HEK293T (cell line): Measurements from ENCODE around the gene MB.

ENCODE experiments used
- BHLHE40 ChIP-seq: fragments of 450-650 bp; IDR thresholded peaks from 2 replicates; pipeline ENCODE4 v1.6.1; 2016; ENCODE audit warnings: mild to moderate bottlenecking, moderate library complexity, borderline replicate concordance
- CTBP1 ChIP-seq: fragments of 450-650 bp; IDR thresholded peaks from 2 replicates; pipeline ENCODE4 v1.6.1; 2016; ENCODE audit warnings: borderline replicate concordance
- ELF4 ChIP-seq: fragments of 450-650 bp; IDR thresholded peaks from 2 replicates; pipeline ENCODE4 v1.6.1; 2017; ENCODE audit warnings: antibody characterized with exemption
- FOXA1 ChIP-seq: fragments of 450-650 bp; IDR thresholded peaks from 2 replicates; pipeline ENCODE4 v1.6.1; 2016; ENCODE audit warnings: mild to moderate bottlenecking
- FOXK2 ChIP-seq: fragments of 450-650 bp; IDR thresholded peaks from 2 replicates; pipeline ENCODE4 v1.6.1; 2016; ENCODE audit warnings: mild to moderate bottlenecking
- FOXM1 ChIP-seq: fragments of 450-650 bp; IDR thresholded peaks from 2 replicates; pipeline ENCODE4 v1.6.1; 2017; ENCODE audit warnings: mild to moderate bottlenecking, borderline replicate concordance
- LEF1 ChIP-seq: fragments of 450-650 bp; IDR thresholded peaks from 2 replicates; pipeline ENCODE4 v1.6.1; 2017; ENCODE audit warnings: mild to moderate bottlenecking, borderline replicate concordance
- NFRKB ChIP-seq: fragments of 450-650 bp; IDR thresholded peaks from 2 replicates; pipeline ENCODE4 v1.6.1; 2016; ENCODE audit warnings: mild to moderate bottlenecking, moderate library complexity
- PKNOX1 ChIP-seq: fragments of 450-650 bp; IDR thresholded peaks from 2 replicates; pipeline ENCODE4 v1.6.1; 2016
- SP1 ChIP-seq: fragments of 450-650 bp; IDR thresholded peaks from 2 replicates; pipeline ENCODE4 v1.6.1; 2017
- SUZ12 ChIP-seq: fragments of 450-650 bp; IDR thresholded peaks from 2 replicates; pipeline ENCODE4 v1.6.1; 2016; ENCODE audit warnings: mild to moderate bottlenecking
- TARDBP ChIP-seq: fragments of 450-650 bp; IDR thresholded peaks from 2 replicates; pipeline ENCODE4 v1.6.1; 2016
- ZNF384 ChIP-seq: fragments of 450-650 bp; IDR thresholded peaks from 2 replicates; pipeline ENCODE4 v1.6.1; 2016

DNA sequence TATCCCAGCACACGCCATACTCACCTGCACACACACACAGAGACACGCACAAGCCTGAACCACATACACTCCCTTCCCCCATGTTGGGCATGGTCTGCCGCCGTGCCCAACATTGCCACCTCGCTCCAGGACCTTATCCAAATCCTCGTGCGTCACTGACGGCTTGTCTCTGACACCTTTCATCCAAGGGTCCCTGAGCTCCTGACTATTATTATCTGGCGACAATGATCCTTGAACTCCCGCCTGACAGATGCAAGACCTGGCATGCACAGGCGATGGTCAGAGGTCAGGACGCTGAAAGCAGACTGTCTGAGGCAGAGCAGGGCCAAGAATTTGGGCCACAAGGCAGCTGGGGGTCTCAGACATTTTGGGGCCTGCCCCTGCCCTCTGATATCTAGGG is 4.2 kb downstream of the MB start:
- TF ChIP-seq SP1 (no peak), FOXK2 (no peak), BHLHE40 (no peak), SUZ12 (no peak), TARDBP (no peak), LEF1 (no peak), PKNOX1 (no peak), FOXM1 (no peak), ZNF384 (no peak), FOXA1 (no peak), ELF4 (no peak), NFRKB (no peak), CTBP1 (no peak)
